A673 (cell line): ENCODE results near the gene TMEM131L. TPM values are rescaled to one million over a fixed set of nuclear protein-coding genes. Genes with fewer than 3 reads are reported as not detected.

Source experiments
- BruUV-seq: library from RNA; stranded (reverse); fragments of 400-500 nt; replicated peaks from 2 replicates; lab custom pipeline; 2021; lab: Mats Ljungman, UMichigan
- CTCF ChIA-PET: fragments of 300-600 bp; sonication (Branson Sonifier 250); formaldehyde crosslinking; loops from one replicate; lab custom pipeline; 2022; ENCODE audit warnings: antibody characterized with exemption; lab: Charles Lee
- POLR2A ChIA-PET: fragments of 300-600 bp; sonication (Branson Sonifier 250); formaldehyde crosslinking; loops from one replicate; lab custom pipeline; 2022; ENCODE audit warnings: antibody characterized with exemption; ENCODE audit not compliant: low non-redundant PET; lab: Charles Lee
- DNase-seq: peaks from one replicate; pipeline ENCODE4 v3.0.0-alpha.2; 2015; ENCODE audit warnings: low spot score
- H3K27ac ChIP-seq: fragments of 200-600 bp; sonication (generic); 2 replicates; pipeline ENCODE4 v1.5.1; 2016; ENCODE audit warnings: mixed run types, low read depth, mild to moderate bottlenecking, mixed read lengths, antibody characterized with exemption, low read length; ENCODE audit not compliant: poor library complexity, severe bottlenecking
- H3K27me3 ChIP-seq: fragments of 200-600 bp; sonication (generic); replicated peaks from 2 replicates; pipeline ENCODE4 v1.6.1; 2017; ENCODE audit warnings: mixed run types, low read depth, mild to moderate bottlenecking, mixed read lengths, antibody characterized with exemption, low read length; ENCODE audit not compliant: insufficient read depth, poor library complexity
- H3K36me3 ChIP-seq: fragments of 200-600 bp; sonication (generic); 2 replicates; pipeline ENCODE4 v1.6.1; 2016; ENCODE audit warnings: mixed run types, mild to moderate bottlenecking, mixed read lengths, antibody characterized with exemption, low read length; ENCODE audit not compliant: insufficient read depth, poor library complexity, severe bottlenecking
- H3K4me1 ChIP-seq: fragments of 200-600 bp; sonication (generic); 2 replicates; pipeline ENCODE4 v1.6.1; 2017; ENCODE audit warnings: mixed run types, mild to moderate bottlenecking, mixed read lengths, antibody characterized with exemption, low read length; ENCODE audit not compliant: insufficient read depth, poor library complexity, severe bottlenecking
- H3K4me3 ChIP-seq: fragments of 200-600 bp; sonication (generic); 2 replicates; pipeline ENCODE4 v1.5.1; 2016; ENCODE audit warnings: low read depth, mixed run types, mild to moderate bottlenecking, mixed read lengths, low read length; ENCODE audit not compliant: poor library complexity, severe bottlenecking
- H3K9me3 ChIP-seq: fragments of 200-600 bp; sonication (generic); 2 replicates; pipeline ENCODE4 v1.6.1; 2016; ENCODE audit warnings: mixed run types, low read depth, mild to moderate bottlenecking, mixed read lengths, antibody characterized with exemption, low read length; ENCODE audit not compliant: poor library complexity, severe bottlenecking
- CTCF ChIP-seq: fragments of 300-800, 200-600 bp; sonication (generic); conservative IDR thresholded peaks from 2 replicates; pipeline ENCODE4 v1.5.1; 2017; ENCODE audit warnings: low read depth, mild to moderate bottlenecking, antibody characterized with exemption, low read length, moderate library complexity, mixed read lengths
- EZH2 ChIP-seq: fragments of 200-600 bp; sonication (generic); IDR thresholded peaks from 2 replicates; pipeline ENCODE4 v1.6.1; 2017; ENCODE audit warnings: borderline replicate concordance, low read depth, mild to moderate bottlenecking, mixed read lengths, antibody characterized with exemption, low read length; ENCODE audit not compliant: poor library complexity, severe bottlenecking
- intact Hi-C: fragments of 100-400 bp; cut with micrococcal nuclease; formaldehyde crosslinking; loops from one replicate; pipeline ENCODE4 v1.10.0; 2022; ENCODE audit not compliant: unreplicated experiment
- total RNA-seq: library from RNA; stranded (reverse); gene quantifications from 2 replicates; pipeline ENCODE4 v1.2.3, GENCODE V29; 2021

The TMEM131L gene
- total RNA-seq, 1 experiment from 2014 or later: 18.4 TPM

- intact Hi-C loops: no loop called here
- no peak overlapping the region for H3K4me3 ChIP-seq
- ChIA-PET CTCF (no interaction called here), POLR2A (no interaction called here)
- DNase-seq: no peak
- H3K27ac ChIP-seq: no peak overlapping the region
- no peaks in the 10 kb centered on the region for H3K36me3 ChIP-seq
- no peak for TF ChIP-seq CTCF
- TF ChIP-seq EZH2: no peak
- no peaks in the 10 kb centered on the region for H3K9me3 ChIP-seq
- peaks cover 16% of the 10 kb centered on the region for H3K4me1 ChIP-seq
- BruUV-seq: no TSS peak
- no peaks in the 10 kb centered on the region for H3K27me3 ChIP-seq
Measured at GRCh38 chr4:153539422-153539821, 73.3 kb downstream of the TMEM131L start.

DNA sequence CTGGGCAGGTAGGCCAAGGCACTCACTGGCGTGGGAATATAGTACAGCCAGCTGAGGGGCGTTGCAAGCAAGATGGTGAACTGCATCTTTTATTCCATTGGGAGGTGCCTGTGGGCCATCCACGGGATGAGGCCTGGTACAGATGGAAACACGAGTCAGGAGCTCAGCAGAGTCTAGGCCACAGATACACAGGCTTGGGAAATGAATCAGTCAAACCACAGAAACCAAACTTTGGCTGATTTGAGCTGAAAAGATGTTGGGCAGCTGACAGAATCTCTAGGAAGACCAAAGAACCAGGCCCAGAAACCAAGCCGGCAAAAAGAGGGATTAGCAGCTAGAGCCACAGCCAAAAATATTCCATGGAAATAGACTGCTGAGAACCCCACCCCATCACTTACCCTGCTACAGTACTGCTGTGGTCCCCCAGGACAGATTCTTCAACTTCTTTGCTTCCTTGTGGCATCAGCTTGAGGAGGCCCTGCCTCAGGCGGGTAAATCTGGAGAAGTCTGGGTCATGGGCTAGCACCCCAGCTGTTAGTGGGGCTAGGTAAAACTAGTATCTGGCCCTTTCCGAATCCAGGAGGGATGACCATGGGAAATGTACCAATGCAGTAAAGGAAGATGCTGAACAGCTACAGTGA, 75.4 kb downstream of the TMEM131L start:
- DNase-seq: no peak
- H3K27me3 ChIP-seq: no peaks in the 10 kb centered on the region
- no peaks in the 10 kb centered on the region for H3K9me3 ChIP-seq
- BruUV-seq: no TSS peak
- ChIA-PET CTCF (no interaction called here), POLR2A (interaction anchor here (0.6 kb wide), 1 partner anchor 115 kb away, joined by 3 read pairs; no protein-coding TSS in a partner anchor)
- H3K4me3 ChIP-seq: no peak overlapping the region
- peaks cover 24% of the 10 kb centered on the region for H3K4me1 ChIP-seq
- H3K36me3 ChIP-seq: no peaks in the 10 kb centered on the region
- no peak for TF ChIP-seq EZH2
- TF ChIP-seq CTCF: no peak
- intact Hi-C loops: no loop called here
- H3K27ac ChIP-seq: no peak overlapping the region

- POLR2A ChIA-PET: no interaction called here
- no peak overlapping the region for H3K27ac ChIP-seq
- CTCF ChIA-PET: no interaction called here
Measured at GRCh38 chr4:153542131-153542530, 76.0 kb downstream of the TMEM131L start.

More at GRCh38 chr4:153542131-153542530, 76.0 kb downstream of the TMEM131L start:
- DNase-seq: no peak
- H3K9me3 ChIP-seq: no peaks in the 10 kb centered on the region
- intact Hi-C loops: no loop called here
- H3K27me3 ChIP-seq: no peaks in the 10 kb centered on the region
- BruUV-seq: no TSS peak
- TF ChIP-seq CTCF: no peak
- no peak for TF ChIP-seq EZH2
- H3K4me3 ChIP-seq: no peak overlapping the region
- no peaks in the 10 kb centered on the region for H3K36me3 ChIP-seq
- H3K4me1 ChIP-seq: peaks cover 25% of the 10 kb centered on the region
